Memory B cell (primary cell): ENCODE results near the gene FMN1.

ENCODE experiments used
- ATAC-seq: fragments of 150-1000 bp; cut with Tn5 transposase; 2 replicates; pipeline ENCODE4 v1.10.0; 2021; ENCODE audit warnings: low read depth, mild to moderate bottlenecking, moderate library complexity
- DNase-seq, 2 donors: peaks; one replicate each; pipeline ENCODE4 v3.0.0; 2022; ENCODE audit warnings: low spot score in 2 of 2
- H3K27ac Mint-ChIP-seq: one replicate; pipeline ENCODE4 v1.8.0; 2022; ENCODE audit warnings: mild to moderate bottlenecking, moderate library complexity, mixed read lengths
- H3K27me3 Mint-ChIP-seq: one replicate; pipeline ENCODE4 v1.8.0; 2022; ENCODE audit warnings: mixed read lengths
- H3K36me3 Mint-ChIP-seq: one replicate; pipeline ENCODE4 v1.8.0; 2022; ENCODE audit warnings: mild to moderate bottlenecking, mixed read lengths
- H3K4me1 Mint-ChIP-seq: one replicate; pipeline ENCODE4 v1.8.0; 2022; ENCODE audit warnings: mixed read lengths
- H3K4me3 Mint-ChIP-seq: one replicate; pipeline ENCODE4 v1.8.0; 2022; ENCODE audit warnings: mild to moderate bottlenecking, moderate library complexity, mixed read lengths
- H3K9me3 Mint-ChIP-seq: one replicate; pipeline ENCODE4 v1.8.0; 2022; ENCODE audit warnings: mixed read lengths

FMN1 gene

DNA sequence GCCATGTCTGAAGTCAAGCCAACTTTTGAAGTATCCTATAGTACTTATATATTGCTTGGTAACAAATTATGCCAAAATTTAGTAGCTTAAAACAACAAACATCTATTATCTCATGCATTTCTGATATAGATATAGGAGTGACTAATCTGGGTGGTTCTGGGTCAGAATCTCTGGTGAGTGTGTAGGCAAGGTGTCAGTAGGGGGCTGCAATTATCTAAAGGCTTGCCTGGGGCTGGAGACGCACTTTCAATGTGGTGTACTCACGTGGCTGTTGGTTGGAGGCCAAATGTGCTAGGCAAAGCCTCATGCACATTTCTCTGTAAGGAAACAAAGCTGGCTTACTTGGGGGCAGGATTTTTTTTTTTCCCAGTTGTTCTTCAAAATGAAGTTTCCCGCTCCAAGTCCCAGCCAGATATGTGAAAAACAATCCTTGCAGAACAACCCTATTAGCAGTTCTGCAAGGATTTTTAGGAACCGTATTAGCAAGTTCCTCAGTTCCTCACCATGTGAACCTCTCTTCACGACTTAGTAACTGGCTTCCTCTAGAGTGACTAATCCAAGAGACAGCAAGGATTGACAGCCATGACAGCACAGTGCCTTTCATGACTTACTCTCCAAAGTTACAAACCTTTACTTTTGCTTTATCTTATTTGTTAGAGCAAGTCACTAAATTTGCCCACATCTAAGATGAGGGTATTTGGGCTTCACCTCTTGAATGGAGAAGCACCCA lies 450.9 kb downstream of the FMN1 start:
- Mint-ChIP-seq H3K9me3 (peaks cover 9% of the 10 kb centered on the region), H3K4me3 (no peak overlapping the region), H3K4me1 (no peaks in the 10 kb centered on the region), H3K27ac (no peak overlapping the region), H3K27me3 (peaks cover 2% of the 10 kb centered on the region), H3K36me3 (no peaks in the 10 kb centered on the region)
- ATAC-seq (no peak), DNase-seq (no peak)

DNA sequence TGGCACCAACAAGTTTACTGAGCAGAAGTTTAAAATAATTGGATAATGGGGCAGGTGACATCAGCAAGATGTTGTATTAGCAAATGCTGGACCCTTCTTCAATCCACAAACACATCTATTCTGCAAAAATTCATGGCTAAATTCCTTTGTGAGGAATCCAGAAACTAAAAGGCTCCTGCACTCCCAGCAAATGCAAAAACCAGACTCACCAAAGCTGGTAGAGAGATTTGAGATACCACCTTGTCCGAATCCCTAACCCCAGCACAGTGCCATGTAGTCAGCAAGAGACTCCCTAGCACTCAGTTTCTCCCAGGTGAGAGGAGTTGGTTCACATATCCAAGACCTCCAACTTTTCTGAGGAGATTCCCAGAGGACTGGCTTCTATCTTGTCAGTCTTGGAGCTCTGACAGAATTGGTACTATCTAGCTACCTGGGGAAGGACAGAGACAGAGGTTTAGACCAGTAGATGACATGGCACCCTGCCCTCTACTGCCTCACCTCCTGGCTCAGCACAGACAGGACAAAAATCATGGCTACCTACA lies 454.9 kb downstream of the FMN1 start:
- ATAC-seq (no peak), DNase-seq (no peak)

GRCh38 chr15:32738666-32739065 lies 455.8 kb downstream of the FMN1 start:
- no peak overlapping the region for H3K27ac Mint-ChIP-seq
- H3K4me1 Mint-ChIP-seq: no peaks in the 10 kb centered on the region
- no peaks in the 10 kb centered on the region for H3K36me3 Mint-ChIP-seq
- peaks cover 10% of the 10 kb centered on the region for H3K27me3 Mint-ChIP-seq
- no peak for DNase-seq
- ATAC-seq: no peak
- H3K4me3 Mint-ChIP-seq: no peak overlapping the region
- H3K9me3 Mint-ChIP-seq: peaks cover 9% of the 10 kb centered on the region

More for the DNA sequence above, 454.9 kb downstream of the FMN1 start:
- Mint-ChIP-seq H3K4me3 (no peak overlapping the region), H3K9me3 (peaks cover 9% of the 10 kb centered on the region), H3K27ac (no peak overlapping the region), H3K27me3 (peaks cover 8% of the 10 kb centered on the region), H3K4me1 (no peaks in the 10 kb centered on the region), H3K36me3 (no peaks in the 10 kb centered on the region)

GRCh38 chr15:32737304-32737703 lies 457.2 kb downstream of the FMN1 start:
- no peak for DNase-seq

GRCh38 chr15:32736701-32737061 lies 457.8 kb downstream of the FMN1 start:
- ATAC-seq (no peak), DNase-seq (no peak)
- Mint-ChIP-seq H3K4me1 (no peaks in the 10 kb centered on the region), H3K27ac (no peak overlapping the region), H3K27me3 (peaks cover 12% of the 10 kb centered on the region), H3K9me3 (peaks cover 5% of the 10 kb centered on the region), H3K4me3 (no peak overlapping the region), H3K36me3 (no peaks in the 10 kb centered on the region)

More at GRCh38 chr15:32737304-32737703, 457.2 kb downstream of the FMN1 start:
- Mint-ChIP-seq H3K4me3 (no peak overlapping the region), H3K27me3 (peaks cover 12% of the 10 kb centered on the region), H3K36me3 (no peaks in the 10 kb centered on the region), H3K27ac (no peak overlapping the region), H3K4me1 (no peaks in the 10 kb centered on the region), H3K9me3 (peaks cover 5% of the 10 kb centered on the region)
- ATAC-seq: no peak

GRCh38 chr15:32735989-32736700 lies 458.4 kb downstream of the FMN1 start:
- H3K27ac Mint-ChIP-seq: no peak overlapping the region
- H3K4me3 Mint-ChIP-seq: no peak overlapping the region
- peaks cover 5% of the 10 kb centered on the region for H3K9me3 Mint-ChIP-seq
- DNase-seq: no peak
- H3K4me1 Mint-ChIP-seq: no peaks in the 10 kb centered on the region
- H3K27me3 Mint-ChIP-seq: peaks cover 15% of the 10 kb centered on the region
- ATAC-seq: no peak
- no peaks in the 10 kb centered on the region for H3K36me3 Mint-ChIP-seq

- Mint-ChIP-seq H3K4me1 (peaks cover 3% of the 10 kb centered on the region), H3K9me3 (no peaks in the 10 kb centered on the region), H3K27ac (no peak overlapping the region), H3K27me3 (peaks cover 24% of the 10 kb centered on the region), H3K36me3 (no peaks in the 10 kb centered on the region), H3K4me3 (no peak overlapping the region)
- DNase-seq: no peak
- no peak for ATAC-seq
Measured at GRCh38 chr15:32733281-32733680, 461.2 kb downstream of the FMN1 start.

DNA sequence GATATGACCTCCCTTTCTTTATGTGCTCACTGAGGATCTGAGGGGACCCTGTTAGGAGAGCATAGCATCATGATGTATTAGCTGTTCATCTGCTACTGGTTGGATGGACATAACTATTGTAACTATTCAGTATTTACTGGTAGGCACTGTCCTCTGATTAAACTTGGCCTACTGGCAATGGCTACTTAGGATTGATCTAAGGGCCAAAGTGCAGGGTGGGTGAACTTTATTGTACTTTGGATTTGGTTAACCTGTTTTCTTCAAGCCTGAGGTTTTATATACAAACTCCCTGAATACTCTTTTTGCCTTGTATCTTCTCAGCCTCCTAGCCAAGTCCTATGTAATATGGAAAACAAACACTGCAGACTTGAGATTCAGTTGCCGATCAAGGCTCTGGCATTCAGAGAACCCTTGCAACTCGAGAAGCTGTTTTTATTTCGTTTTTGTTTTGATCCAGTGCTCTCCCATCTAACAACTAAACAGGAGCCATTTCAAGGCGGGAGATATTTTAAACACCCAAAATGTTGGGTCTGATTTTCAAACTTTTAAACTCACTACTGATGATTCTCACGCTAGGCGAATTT lies 461.8 kb downstream of the FMN1 start:
- no peak overlapping the region for H3K4me3 Mint-ChIP-seq

DNA sequence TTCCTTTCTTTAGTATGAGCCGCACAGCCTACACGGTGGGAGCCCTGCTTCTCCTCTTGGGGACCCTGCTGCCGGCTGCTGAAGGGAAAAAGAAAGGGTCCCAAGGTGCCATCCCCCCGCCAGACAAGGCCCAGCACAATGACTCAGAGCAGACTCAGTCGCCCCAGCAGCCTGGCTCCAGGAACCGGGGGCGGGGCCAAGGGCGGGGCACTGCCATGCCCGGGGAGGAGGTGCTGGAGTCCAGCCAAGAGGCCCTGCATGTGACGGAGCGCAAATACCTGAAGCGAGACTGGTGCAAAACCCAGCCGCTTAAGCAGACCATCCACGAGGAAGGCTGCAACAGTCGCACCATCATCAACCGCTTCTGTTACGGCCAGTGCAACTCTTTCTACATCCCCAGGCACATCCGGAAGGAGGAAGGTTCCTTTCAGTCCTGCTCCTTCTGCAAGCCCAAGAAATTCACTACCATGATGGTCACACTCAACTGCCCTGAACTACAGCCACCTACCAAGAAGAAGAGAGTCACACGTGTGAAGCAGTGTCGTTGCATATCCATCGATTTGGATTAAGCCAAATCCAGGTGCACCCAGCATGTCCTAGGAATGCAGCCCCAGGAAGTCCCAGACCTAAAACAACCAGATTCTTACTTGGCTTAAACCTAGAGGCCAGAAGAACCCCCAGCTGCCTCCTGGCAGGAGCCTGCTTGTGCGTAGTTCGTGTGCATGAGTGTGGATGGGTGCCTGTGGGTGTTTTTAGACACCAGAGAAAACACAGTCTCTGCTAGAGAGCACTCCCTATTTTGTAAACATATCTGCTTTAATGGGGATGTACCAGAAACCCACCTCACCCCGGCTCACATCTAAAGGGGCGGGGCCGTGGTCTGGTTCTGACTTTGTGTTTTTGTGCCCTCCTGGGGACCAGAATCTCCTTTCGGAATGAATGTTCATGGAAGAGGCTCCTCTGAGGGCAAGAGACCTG lies 463.5 kb downstream of the FMN1 start:
- H3K4me1 Mint-ChIP-seq: peaks cover 3% of the 10 kb centered on the region
- no peak for DNase-seq
- no peaks in the 10 kb centered on the region for H3K36me3 Mint-ChIP-seq
- peak; percentile 50 for ATAC-seq
- peaks cover 6% of the 10 kb centered on the region for H3K9me3 Mint-ChIP-seq
- H3K27me3 Mint-ChIP-seq: peaks cover 24% of the 10 kb centered on the region
- no peak overlapping the region for H3K27ac Mint-ChIP-seq
- H3K4me3 Mint-ChIP-seq: peak overlapping the region; percentile 70

More for the DNA sequence above, 461.8 kb downstream of the FMN1 start:
- Mint-ChIP-seq H3K27me3 (peaks cover 25% of the 10 kb centered on the region), H3K9me3 (no peaks in the 10 kb centered on the region), H3K36me3 (no peaks in the 10 kb centered on the region), H3K4me1 (peaks cover 3% of the 10 kb centered on the region), H3K27ac (no peak overlapping the region)
- ATAC-seq (no peak), DNase-seq (no peak)

DNA sequence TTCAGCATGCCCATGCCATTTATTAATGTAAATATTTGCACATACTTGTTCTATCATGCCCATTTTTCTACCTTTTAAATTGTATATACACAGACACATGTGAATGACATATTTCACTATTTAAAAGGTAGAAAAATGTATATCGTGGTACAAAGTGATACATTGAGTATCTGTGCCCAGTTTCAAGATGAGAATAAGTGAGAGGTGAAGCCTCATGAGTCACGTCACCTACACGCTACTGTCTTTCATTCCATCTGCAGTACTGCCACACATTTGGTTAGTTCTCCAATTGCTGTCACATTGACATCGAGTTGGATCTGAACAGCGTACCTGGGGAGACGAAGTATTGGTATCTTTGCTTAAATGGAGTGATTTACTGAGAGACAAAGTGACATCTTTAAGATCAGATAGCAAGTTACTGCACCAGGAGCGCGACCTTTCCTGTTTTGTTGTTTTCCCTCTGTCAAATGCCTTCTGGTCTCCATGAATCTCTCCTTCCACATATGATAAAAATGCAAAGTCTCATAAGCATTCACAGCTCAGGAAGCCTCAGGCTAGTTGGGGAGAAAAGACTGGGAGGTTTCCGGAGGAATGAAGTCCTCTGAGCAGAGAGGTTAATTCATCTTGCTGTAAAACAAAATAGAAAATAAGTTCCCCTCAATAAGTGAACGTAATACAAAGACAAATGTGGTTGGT lies 464.7 kb downstream of the FMN1 start:
- ATAC-seq: no peak
- Mint-ChIP-seq H3K4me1 (peaks cover 3% of the 10 kb centered on the region), H3K27ac (no peak overlapping the region), H3K36me3 (no peaks in the 10 kb centered on the region), H3K9me3 (peaks cover 6% of the 10 kb centered on the region), H3K4me3 (no peak overlapping the region), H3K27me3 (peaks cover 28% of the 10 kb centered on the region)
- no peak for DNase-seq

DNA sequence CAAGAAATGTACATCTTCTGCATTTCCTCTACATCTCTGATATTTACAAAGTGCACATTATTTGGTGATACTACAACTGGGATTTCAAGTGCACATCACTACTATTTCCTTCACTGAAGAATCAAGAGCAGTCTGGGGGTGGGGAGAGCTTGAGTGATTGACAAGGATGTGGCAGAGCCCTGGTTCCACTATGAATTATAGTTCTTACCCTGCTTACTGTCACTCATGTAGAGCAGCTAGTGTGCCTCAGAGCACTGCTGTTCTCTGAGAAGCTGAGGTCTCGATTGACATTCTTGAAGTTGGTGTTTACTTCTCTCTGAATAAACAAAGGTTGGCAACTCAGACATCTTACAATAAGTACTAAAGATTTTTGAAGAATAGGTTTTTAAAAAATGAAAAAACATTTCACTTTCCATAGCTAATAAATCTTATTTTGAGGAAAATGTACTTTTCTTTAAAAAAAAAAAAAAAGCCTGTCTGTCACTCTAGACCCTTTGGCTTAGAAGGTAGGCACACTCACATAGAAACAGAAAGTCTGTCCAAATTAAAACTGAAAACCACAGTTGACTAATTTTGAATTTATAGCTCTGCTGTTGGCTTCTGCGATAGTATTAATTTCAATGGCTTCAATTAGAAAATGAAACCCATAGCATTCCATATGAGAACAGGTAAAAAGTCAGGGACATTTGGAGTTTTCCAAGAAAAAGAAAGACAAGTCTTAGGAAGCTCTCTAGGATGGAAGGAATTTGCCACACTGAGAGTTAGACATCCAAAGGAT lies 471.2 kb downstream of the FMN1 start:
- H3K27me3 Mint-ChIP-seq: peaks cover 15% of the 10 kb centered on the region
- H3K27ac Mint-ChIP-seq: no peak overlapping the region
- H3K4me3 Mint-ChIP-seq: no peak overlapping the region
- H3K4me1 Mint-ChIP-seq: peaks cover 11% of the 10 kb centered on the region
- ATAC-seq: no peak
- no peak for DNase-seq
- peaks cover 6% of the 10 kb centered on the region for H3K9me3 Mint-ChIP-seq
- H3K36me3 Mint-ChIP-seq: no peaks in the 10 kb centered on the region

DNA sequence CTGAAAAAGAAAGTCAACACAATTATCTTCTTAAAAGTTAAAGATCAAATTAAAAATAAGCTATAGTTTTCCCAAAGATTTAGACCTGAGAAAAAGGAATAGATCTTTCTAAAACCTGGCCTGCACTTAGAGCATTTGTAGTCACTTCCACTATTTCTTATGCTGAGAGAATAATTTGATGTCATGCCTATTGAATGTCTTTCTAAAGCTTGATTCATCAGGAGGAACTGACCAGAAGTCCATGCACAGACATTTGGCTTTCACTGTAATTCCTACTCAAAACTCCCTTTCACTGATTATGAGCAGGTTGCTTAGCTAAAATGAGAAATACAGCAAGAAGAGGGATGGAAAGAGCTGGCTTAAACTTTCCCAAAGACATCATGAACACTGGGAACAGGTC lies 472.4 kb downstream of the FMN1 start:
- H3K4me3 Mint-ChIP-seq: no peak overlapping the region
- peaks cover 18% of the 10 kb centered on the region for H3K27me3 Mint-ChIP-seq
- H3K9me3 Mint-ChIP-seq: peaks cover 6% of the 10 kb centered on the region
- H3K4me1 Mint-ChIP-seq: peaks cover 15% of the 10 kb centered on the region
- H3K27ac Mint-ChIP-seq: no peak overlapping the region
- DNase-seq (no peak), ATAC-seq (no peak)
- no peaks in the 10 kb centered on the region for H3K36me3 Mint-ChIP-seq
